ENCODE measurements around the gene SEMA5A.

GRCh38 chr5:9157020-9157419 is 388.9 kb downstream of the SEMA5A start:
- no peak for TF ChIP-seq CTCF (IDR thresholded peaks at IDR 0.05)
- no peak for TF ChIP-seq POLR2AphosphoS5 (IDR thresholded peaks at IDR 0.05)
